ENCODE data around the gene ACCSL.

The ACCSL gene

GRCh38 chr11:44090539-44090938 is 42.8 kb downstream of the ACCSL start:
- Mint-ChIP-seq H3K9me3 (peaks cover 3% of the 10 kb centered on the region), H3K36me3 (peaks cover 28% of the 10 kb centered on the region), H3K4me1 (peaks cover 19% of the 10 kb centered on the region), H3K4me3 (no peak overlapping the region), H3K27ac (no peak overlapping the region), H3K27me3 (no peaks in the 10 kb centered on the region)
- ATAC-seq, result no peak

- H3K9me3 Mint-ChIP-seq, result no peaks in the 10 kb centered on the region
- no peak overlapping the region for H3K4me3 Mint-ChIP-seq
- H3K4me1 Mint-ChIP-seq, result peaks cover 32% of the 10 kb centered on the region
- ATAC-seq, result no peak
- H3K27ac Mint-ChIP-seq, result no peak overlapping the region
- peaks cover 6% of the 10 kb centered on the region for H3K36me3 Mint-ChIP-seq
- H3K27me3 Mint-ChIP-seq, result no peaks in the 10 kb centered on the region
These were observed 46.6 kb downstream of the ACCSL start for GRCh38 chr11:44094260-44094868.

- peak within 1 kb of the TSS; percentile 79 for H3K4me3 Mint-ChIP-seq
- peaks cover 11% of the 10 kb centered on the region for H3K36me3 Mint-ChIP-seq
- no peaks in the 10 kb centered on the region for H3K9me3 Mint-ChIP-seq
- peak within 1 kb of the TSS; percentile 71 for H3K27ac Mint-ChIP-seq
- peaks cover 36% of the 10 kb centered on the region for H3K4me1 Mint-ChIP-seq
- H3K27me3 Mint-ChIP-seq, result no peaks in the 10 kb centered on the region
- ATAC-seq, result peak; percentile 96
These were observed 48.0 kb downstream of the ACCSL start, which contains the start of gene EXT2 for GRCh38 chr11:44095506-44096359. TSS of gene EXT2 (plus strand) at chr11:44095678. CDS start at chr11:44107713, 12,035 bp downstream.

GRCh38 chr11:44096360-44097185 is 48.8 kb downstream of the ACCSL start:
- Mint-ChIP-seq H3K4me1 (peaks cover 37% of the 10 kb centered on the region), H3K36me3 (peaks cover 11% of the 10 kb centered on the region)
- ATAC-seq, result peak; percentile 44

GRCh38 chr11:44097821-44098220 is 50.0 kb downstream of the ACCSL start:
- no peak overlapping the region for H3K4me3 Mint-ChIP-seq
- H3K27ac Mint-ChIP-seq, result no peak overlapping the region
- H3K27me3 Mint-ChIP-seq, result no peaks in the 10 kb centered on the region
- peaks cover 45% of the 10 kb centered on the region for H3K4me1 Mint-ChIP-seq
- H3K9me3 Mint-ChIP-seq, result no peaks in the 10 kb centered on the region
- H3K36me3 Mint-ChIP-seq, result peaks cover 11% of the 10 kb centered on the region
- ATAC-seq, result no peak

More at GRCh38 chr11:44096360-44097185, 48.8 kb downstream of the ACCSL start:
- Mint-ChIP-seq H3K4me3 (peak overlapping the region; percentile 79), H3K27ac (peak overlapping the region; percentile 71), H3K27me3 (no peaks in the 10 kb centered on the region), H3K9me3 (no peaks in the 10 kb centered on the region)

GRCh38 chr11:44101098-44101497 is 53.3 kb downstream of the ACCSL start:
- no peak for ATAC-seq
- H3K4me1 Mint-ChIP-seq, result peaks cover 44% of the 10 kb centered on the region

GRCh38 chr11:44104481-44105294 is 56.9 kb downstream of the ACCSL start:
- Mint-ChIP-seq H3K27ac (no peak overlapping the region), H3K9me3 (no peaks in the 10 kb centered on the region), H3K4me3 (no peak overlapping the region), H3K27me3 (no peaks in the 10 kb centered on the region), H3K36me3 (peaks cover 30% of the 10 kb centered on the region), H3K4me1 (peaks cover 32% of the 10 kb centered on the region)
- ATAC-seq, result no peak

More at GRCh38 chr11:44101098-44101497, 53.3 kb downstream of the ACCSL start:
- Mint-ChIP-seq H3K4me3 (no peak overlapping the region), H3K27me3 (no peaks in the 10 kb centered on the region), H3K9me3 (no peaks in the 10 kb centered on the region), H3K27ac (no peak overlapping the region), H3K36me3 (peaks cover 14% of the 10 kb centered on the region)

GRCh38 chr11:44108260-44108659 is 60.5 kb downstream of the ACCSL start:
- H3K27me3 Mint-ChIP-seq, result no peaks in the 10 kb centered on the region
- peaks cover 41% of the 10 kb centered on the region for H3K36me3 Mint-ChIP-seq
- no peaks in the 10 kb centered on the region for H3K9me3 Mint-ChIP-seq
- no peak for ATAC-seq
- H3K4me3 Mint-ChIP-seq, result no peak overlapping the region
- H3K27ac Mint-ChIP-seq, result no peak overlapping the region
- H3K4me1 Mint-ChIP-seq, result peaks cover 18% of the 10 kb centered on the region

Measured in stimulated activated memory B cell treated with anti-CD40 and anti-IgM and Interleukin-4, amounts not matched to agents 10 μg/mL and 1 μg/mL and 100 μg/mL, for 72 hours (primary cell).